ENCODE measurements around the gene PTPRR. TPM values are rescaled to one million over a fixed set of nuclear protein-coding genes. Genes with fewer than 3 reads are reported as not detected.

PTPRR gene
- total RNA-seq, 2 donors from 2014 or later: 21.8 to 43.8 TPM

GRCh38 chr12:70835948-70836347 is 84.6 kb downstream of the PTPRR start:
- intact Hi-C loops (cut with DNase I): no loop called here
- DNase-seq: no peak
- no peaks in the 10 kb centered on the region for H3K36me3 ChIP-seq
- no peaks in the 10 kb centered on the region for H3K4me1 ChIP-seq
- H3K27ac ChIP-seq: no peak overlapping the region
- H3K9ac ChIP-seq (ENCODE audit: low read depth in 2 of 2, low read length in 2 of 2): no peak overlapping the region
- no peaks in the 10 kb centered on the region for H3K9me3 ChIP-seq
- H3K27me3 ChIP-seq: no peaks in the 10 kb centered on the region
- TF ChIP-seq CTCF (IDR thresholded peaks at IDR 0.05): no peak
- H3K4me3 ChIP-seq: no peak overlapping the region

GRCh38 chr12:70831543-70831942 is 89.0 kb downstream of the PTPRR start:
- Histone ChIP-seq H3K4me1 (no peaks in the 10 kb centered on the region), H3K27me3 (no peaks in the 10 kb centered on the region), H3K27ac (peak overlapping the region; percentile 16), H3K4me3 (no peak overlapping the region), H3K9me3 (no peaks in the 10 kb centered on the region), H3K36me3 (no peaks in the 10 kb centered on the region), H3K9ac (ENCODE audit: low read depth in 2 of 2, low read length in 2 of 2) (no peak overlapping the region)
- intact Hi-C loops (cut with DNase I): no loop called here
- no peak for DNase-seq
- TF ChIP-seq CTCF (IDR thresholded peaks at IDR 0.05): no peak

- TF ChIP-seq CTCF (IDR thresholded peaks at IDR 0.05): no peak
- Histone ChIP-seq H3K27me3 (no peaks in the 10 kb centered on the region), H3K9me3 (no peaks in the 10 kb centered on the region), H3K27ac (peak overlapping the region; percentile 16), H3K36me3 (no peaks in the 10 kb centered on the region), H3K4me3 (no peak overlapping the region), H3K4me1 (no peaks in the 10 kb centered on the region), H3K9ac (ENCODE audit: low read depth in 2 of 2, low read length in 2 of 2) (no peak overlapping the region)
- intact Hi-C loops (cut with DNase I): no loop called here
- no peak for DNase-seq
These were observed 90.1 kb downstream of the PTPRR start for GRCh38 chr12:70830221-70831061.

GRCh38 chr12:70829070-70829469 is 91.5 kb downstream of the PTPRR start:
- H3K27me3 ChIP-seq: no peaks in the 10 kb centered on the region
- intact Hi-C loops (cut with DNase I): no loop called here
- H3K4me1 ChIP-seq: no peaks in the 10 kb centered on the region
- no peak overlapping the region for H3K4me3 ChIP-seq
- H3K9ac ChIP-seq (ENCODE audit: low read depth in 2 of 2, low read length in 2 of 2): no peak overlapping the region
- no peak for TF ChIP-seq CTCF (IDR thresholded peaks at IDR 0.05)
- H3K27ac ChIP-seq: no peak overlapping the region
- DNase-seq: no peak
- H3K9me3 ChIP-seq: no peaks in the 10 kb centered on the region
- H3K36me3 ChIP-seq: no peaks in the 10 kb centered on the region

- no peak overlapping the region for H3K4me3 ChIP-seq
These were observed 92.2 kb downstream of the PTPRR start for GRCh38 chr12:70828351-70828750.

More at GRCh38 chr12:70828351-70828750, 92.2 kb downstream of the PTPRR start:
- intact Hi-C loops (cut with DNase I): no loop called here
- H3K36me3 ChIP-seq: no peaks in the 10 kb centered on the region
- H3K9me3 ChIP-seq: no peaks in the 10 kb centered on the region
- H3K27ac ChIP-seq: no peak overlapping the region
- H3K9ac ChIP-seq (ENCODE audit: low read depth in 2 of 2, low read length in 2 of 2): no peak overlapping the region
- no peak for DNase-seq
- no peaks in the 10 kb centered on the region for H3K4me1 ChIP-seq
- TF ChIP-seq CTCF (IDR thresholded peaks at IDR 0.05): no peak
- H3K27me3 ChIP-seq: no peaks in the 10 kb centered on the region

All from colonic mucosa (tissue), 4 donors.